T-helper 2 cell treated with Interferon-gamma antibody and Interleukin-4, amounts not matched to agents 100 ng/mL and 5 ng/mL, for 36 hours (primary cell): ENCODE measurements around the gene DOLK. TPM values are rescaled to one million over a fixed set of nuclear protein-coding genes. Genes with fewer than 3 reads are reported as not detected.

Source experiments
- intact Hi-C: fragments of 100-400 bp; cut with micrococcal nuclease; formaldehyde crosslinking; loops from one replicate; pipeline ENCODE4 v1.15.1; 2023
- total RNA-seq: library from RNA; stranded (reverse); gene quantifications from 2 replicates; pipeline ENCODE4 v1.2.3, GENCODE V29; 2022

DOLK gene
- total RNA-seq, 1 donor from 2014 or later: 10.8 TPM

- intact Hi-C loops: no loop called here
Observed at GRCh38 chr9:128936171-128936865, 11.1 kb downstream of the DOLK start.

DNA sequence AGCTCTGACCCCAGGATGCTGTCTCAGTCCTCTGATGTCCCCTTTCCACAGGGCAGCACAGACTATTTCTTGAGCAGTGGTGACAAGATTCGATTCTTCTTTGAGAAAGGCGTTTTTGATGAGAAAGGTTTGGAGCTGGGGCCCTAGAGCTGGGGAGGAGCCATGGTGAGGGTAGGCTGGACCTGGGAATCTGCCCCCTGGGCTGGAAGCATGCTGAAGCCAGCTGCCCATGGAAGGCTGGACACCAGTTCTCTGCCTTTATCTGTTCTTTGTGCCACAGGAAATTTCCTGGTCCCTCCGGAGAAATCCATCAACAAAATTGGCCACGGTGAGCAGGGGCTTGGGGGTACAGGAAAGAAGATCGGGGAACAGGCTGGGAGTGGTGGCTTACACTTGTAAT, 13.7 kb downstream of the DOLK start:
- intact Hi-C loops: no loop called here

- intact Hi-C loops: no loop called here
Observed at GRCh38 chr9:128929560-128929959, 17.8 kb downstream of the DOLK start.

DNA sequence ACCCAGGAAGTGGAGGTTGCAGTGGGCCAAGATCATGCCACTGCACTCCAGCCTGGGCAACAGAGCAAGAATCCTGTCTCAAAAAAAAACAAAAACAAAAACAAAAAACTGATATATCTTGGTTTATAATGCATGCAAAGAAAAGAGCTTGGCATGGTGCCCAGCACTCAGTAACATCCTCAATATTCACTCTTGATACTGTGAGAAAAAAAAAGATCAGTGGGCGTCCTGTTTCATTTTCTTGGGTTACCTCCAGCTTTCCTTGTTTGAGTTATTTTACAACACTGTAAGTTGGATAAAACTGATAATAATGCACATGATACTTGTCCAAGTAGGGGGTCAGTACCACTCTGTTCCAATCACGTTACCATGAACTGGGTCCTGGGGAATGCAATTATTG, 18.8 kb downstream of the DOLK start:
- intact Hi-C loops: loop anchor here (1.0 kb wide), 1 partner anchor 65 kb away; no protein-coding TSS in a partner anchor

- intact Hi-C loops: loop anchor here (1.0 kb wide), 1 partner anchor 65 kb away; no protein-coding TSS in a partner anchor
Observed at GRCh38 chr9:128927731-128928411, 19.5 kb downstream of the DOLK start.

- intact Hi-C loops: no loop called here
Observed at GRCh38 chr9:128923493-128923883, 23.9 kb downstream of the DOLK start.

GRCh38 chr9:128921881-128922763, 25.3 kb downstream of the DOLK start:
- intact Hi-C loops: no loop called here

DNA sequence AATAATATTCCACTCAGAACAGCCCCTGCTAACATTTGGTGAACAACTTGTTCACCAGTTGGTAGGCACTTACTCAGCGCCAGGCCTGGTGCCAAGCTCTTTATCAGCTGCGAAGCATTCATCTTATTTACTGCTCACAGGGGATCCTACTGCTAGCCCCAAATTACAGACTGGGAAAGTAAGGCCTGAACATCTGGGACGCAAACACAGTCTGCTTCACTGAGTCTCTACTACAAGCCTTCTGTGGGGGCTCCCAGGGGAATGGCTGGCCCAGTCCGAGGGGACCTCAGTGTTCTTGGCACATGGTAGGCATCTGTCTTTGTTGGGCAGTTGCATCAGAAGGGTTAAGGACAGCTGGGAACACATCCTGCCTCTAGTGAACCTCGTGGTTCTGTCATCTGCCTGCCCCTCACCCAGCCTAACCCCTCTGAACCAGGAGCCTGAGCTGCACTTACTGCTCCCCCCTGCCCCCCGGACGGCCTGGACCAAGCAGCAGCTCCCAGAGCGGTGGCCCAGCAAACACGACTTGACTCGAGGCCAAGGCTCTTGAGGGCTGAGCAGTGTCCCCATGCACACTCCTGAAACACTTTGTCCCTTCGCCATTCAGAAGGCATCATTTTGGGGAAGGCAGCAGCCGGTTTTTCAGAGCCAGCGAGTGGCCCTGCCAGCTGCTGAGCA, 26.9 kb downstream of the DOLK start, which contains the start of gene PHYHD1:
Gene PHYHD1, plus strand, starts transcription at position 602 of the 678 bp plus-strand sequence. CDS start 1,342 bp downstream, outside the sequence.
- intact Hi-C loops: no loop called here

DNA sequence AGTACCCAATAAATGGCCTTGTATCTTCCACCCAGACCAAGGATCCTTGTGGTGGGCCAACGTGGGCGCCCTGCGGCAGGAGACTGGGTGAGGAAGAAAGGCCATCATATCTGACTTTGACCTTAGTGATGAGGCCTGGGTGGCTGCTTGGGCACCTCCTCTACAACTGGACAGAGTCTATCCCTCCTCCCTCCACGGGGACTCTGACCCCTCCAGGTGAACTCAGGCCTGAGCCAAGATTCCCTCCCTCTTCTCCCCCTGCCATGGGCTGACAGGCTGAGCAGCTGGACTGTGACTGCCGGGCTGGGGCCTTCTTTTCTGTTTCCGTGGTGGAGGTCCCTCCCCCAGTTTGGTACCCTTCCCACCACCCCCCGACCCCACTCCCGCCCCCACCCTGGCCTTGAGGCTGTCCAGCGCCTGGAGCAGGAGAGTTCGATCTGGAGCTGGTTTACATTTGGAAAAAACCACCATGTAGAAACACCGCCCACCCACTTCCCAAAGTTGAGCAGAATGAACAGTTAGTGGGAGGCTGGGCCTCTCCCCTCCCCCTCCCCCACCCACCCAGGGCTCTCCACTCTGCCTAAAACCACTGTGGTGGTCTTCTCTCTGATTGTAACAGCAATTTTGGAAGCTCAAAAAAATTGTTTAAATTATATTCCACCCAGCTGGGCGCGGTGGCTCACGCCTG, 27.9 kb downstream of the DOLK start:
- intact Hi-C loops: no loop called here

DNA sequence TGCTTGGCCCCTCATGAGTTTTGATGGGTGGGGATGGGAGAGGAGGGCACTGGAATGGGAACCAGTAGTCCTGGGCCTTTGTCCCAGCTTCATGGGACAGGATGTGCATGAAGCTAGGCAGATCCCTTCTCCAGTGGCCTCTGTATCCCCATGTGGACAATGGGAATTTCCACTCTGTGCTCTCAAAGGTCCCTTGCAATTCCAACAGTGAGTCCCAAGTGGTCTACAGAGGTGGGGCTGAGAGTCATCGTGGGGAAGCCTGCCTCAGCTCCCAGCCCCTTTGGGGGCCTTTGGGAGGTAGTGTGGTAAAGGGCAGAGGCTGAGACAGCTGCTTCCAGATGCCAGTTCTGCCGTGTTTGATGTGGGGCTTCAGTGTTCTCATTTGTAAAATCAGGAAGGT, 28.5 kb downstream of the DOLK start:
- intact Hi-C loops: no loop called here

- intact Hi-C loops: no loop called here
Observed at GRCh38 chr9:128917151-128917849, 30.1 kb downstream of the DOLK start.

GRCh38 chr9:128916745-128917144, 30.7 kb downstream of the DOLK start:
- intact Hi-C loops: no loop called here

DNA sequence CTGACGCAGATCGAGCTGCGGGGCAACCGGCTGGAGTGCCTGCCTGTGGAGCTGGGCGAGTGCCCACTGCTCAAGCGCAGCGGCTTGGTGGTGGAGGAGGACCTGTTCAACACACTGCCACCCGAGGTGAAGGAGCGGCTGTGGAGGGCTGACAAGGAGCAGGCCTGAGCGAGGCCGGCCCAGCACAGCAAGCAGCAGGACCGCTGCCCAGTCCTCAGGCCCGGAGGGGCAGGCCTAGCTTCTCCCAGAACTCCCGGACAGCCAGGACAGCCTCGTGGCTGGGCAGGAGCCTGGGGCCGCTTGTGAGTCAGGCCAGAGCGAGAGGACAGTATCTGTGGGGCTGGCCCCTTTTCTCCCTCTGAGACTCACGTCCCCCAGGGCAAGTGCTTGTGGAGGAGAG, 31.2 kb downstream of the DOLK start:
- intact Hi-C loops: no loop called here

- intact Hi-C loops: no loop called here
Observed at GRCh38 chr9:128913995-128914772, 33.2 kb downstream of the DOLK start.

DNA sequence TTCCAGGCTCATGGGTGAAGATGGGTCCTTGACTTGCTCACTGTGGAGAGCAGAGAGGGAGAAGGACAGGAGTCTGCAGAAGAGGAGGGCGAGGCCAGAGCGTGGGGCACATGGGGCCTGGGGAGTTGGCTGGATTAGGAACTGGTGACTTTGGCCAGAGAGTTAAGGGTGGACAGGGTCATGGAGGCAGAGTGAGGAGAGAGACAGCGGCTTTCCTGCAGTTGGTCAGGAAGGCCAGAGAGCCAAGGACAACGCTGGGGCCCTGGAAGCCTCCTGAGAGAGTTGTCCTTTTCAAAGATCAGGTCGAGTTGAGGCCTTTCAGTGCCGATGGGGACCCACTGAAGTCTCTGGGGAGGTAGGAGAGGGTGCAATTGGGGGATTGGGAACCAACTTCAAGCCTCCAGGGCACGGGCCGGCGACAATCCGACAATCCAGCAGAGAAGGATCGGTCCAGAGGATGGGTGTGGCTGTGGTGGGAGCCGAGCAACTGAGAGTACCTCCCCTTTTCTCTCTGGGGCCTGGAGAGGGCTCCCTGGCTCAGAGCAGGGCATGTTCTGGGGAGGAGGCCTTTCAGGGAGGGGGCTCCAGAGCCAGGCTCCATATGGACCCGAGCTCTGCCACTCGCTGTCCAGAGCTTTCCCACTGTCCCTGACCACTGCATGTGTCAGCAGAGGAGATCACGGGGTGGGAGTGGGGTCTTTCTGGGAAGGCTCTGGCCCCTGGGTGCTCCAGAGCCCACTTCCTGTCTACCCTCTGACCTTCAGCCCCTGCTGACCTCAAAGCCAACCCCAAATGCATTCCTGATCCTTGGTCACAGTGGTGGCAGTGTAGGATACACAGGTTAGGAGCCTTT, 34.1 kb downstream of the DOLK start:
- intact Hi-C loops: no loop called here

- intact Hi-C loops: no loop called here
Observed at GRCh38 chr9:128912270-128912853, 35.0 kb downstream of the DOLK start.

- intact Hi-C loops: no loop called here
Observed at GRCh38 chr9:128911529-128912035, 35.8 kb downstream of the DOLK start.

- intact Hi-C loops: no loop called here
Observed at GRCh38 chr9:128910906-128911305, 36.5 kb downstream of the DOLK start.
